A549 (cell line): ENCODE data around the gene HIVEP1. TPM values are rescaled to one million over a fixed set of nuclear protein-coding genes. Genes with fewer than 3 reads are reported as not detected.

ENCODE experiments used
- ATAC-seq, 2 experiments: fragments of 200-7000 bp in 1 of 2; fragments of >200 bp in 1 of 2; cut with Nextera tagmentation in 1 of 2; cut with Tn5 transposase in 1 of 2; 3 replicates each; pipeline versions ENCODE4 v1.8.0 to v1.9.1; 2018 to 2020; ENCODE audit warnings: mild to moderate bottlenecking in 1 of 2, moderate library complexity in 1 of 2
- CTCF ChIA-PET: fragments of 300-600 bp; sonication (Branson Sonifier 250); formaldehyde crosslinking; extraction: SDS; loops from one replicate; lab custom pipeline; 2021; ENCODE audit warnings: antibody characterized with exemption, inconsistent platforms; lab: Yijun Ruan, JAX
- POLR2A ChIA-PET: fragments of 350-600 bp; formaldehyde crosslinking; extraction: SDS; loops from one replicate; lab custom pipeline; 2021; ENCODE audit warnings: antibody characterized with exemption, inconsistent platforms; lab: Yijun Ruan, JAX
- DNase-seq, 2 experiments: peaks; one replicate each; pipeline versions ENCODE4 v3.0.0 to v3.0.0-alpha.2; 2011 to 2016; ENCODE audit warnings: low read depth in 1 of 2, low spot score in 1 of 2
- FAIRE-seq: peaks from 2 replicates; lab custom pipeline; 2011; peaks lifted over from hg19 to GRCh38; lab: Jason Lieb, UNC
- H3K27ac ChIP-seq, 2 experiments: fragments of >200 bp; sonication (Bioruptor Twin); formaldehyde crosslinking; 3 replicates each; pipeline ENCODE4 v1.5.1; 2016 to 2017
- H3K4me1 ChIP-seq: fragments of >200 bp; sonication (Bioruptor Twin); formaldehyde crosslinking; 3 replicates; pipeline ENCODE4 v1.6.1; 2016
- H3K4me2 ChIP-seq: fragments of >200 bp; sonication (Bioruptor Twin); formaldehyde crosslinking; 3 replicates; pipeline ENCODE4 v1.6.1; 2016
- H3K4me3 ChIP-seq: fragments of >200 bp; sonication (Bioruptor Twin); formaldehyde crosslinking; 3 replicates; pipeline ENCODE4 v1.5.1; 2016
- H3K9me3 ChIP-seq: fragments of >200 bp; sonication (Bioruptor Twin); formaldehyde crosslinking; 3 replicates; pipeline ENCODE4 v1.6.1; 2016
- BCL3 ChIP-seq: fragments of >200 bp; sonication (Bioruptor Twin); formaldehyde crosslinking; IDR thresholded peaks from 3 replicates; pipeline ENCODE4 v1.6.1; 2016
- CBX8 ChIP-seq: fragments of 200-600 bp; sonication (generic); IDR thresholded peaks from 2 replicates; pipeline ENCODE4 v1.6.1; 2016
- CEBPB ChIP-seq, 2 experiments: fragments of >200 bp in 1 of 2; sonication (Bioruptor Twin) in 1 of 2; formaldehyde crosslinking in 1 of 2; IDR thresholded peaks; 2 replicates each; pipeline ENCODE4 v1.6.1; 2012 to 2016
- CHD2 ChIP-seq: fragments of 150-350 bp; IDR thresholded peaks from 2 replicates; pipeline ENCODE4 v1.6.1; 2014; ENCODE audit warnings: low read length; ENCODE audit not compliant: partially characterized antibody
- CHD4 ChIP-seq: fragments of 200-600 bp; sonication (generic); IDR thresholded peaks from 2 replicates; pipeline ENCODE4 v1.6.1; 2016; ENCODE audit warnings: antibody characterized with exemption, mild to moderate bottlenecking, borderline replicate concordance
- CTCF ChIP-seq: fragments of >200 bp; sonication (Bioruptor Twin); formaldehyde crosslinking; IDR thresholded peaks from 3 replicates; pipeline ENCODE4 v1.5.1; 2016
- EHF ChIP-seq: fragments of 250-450 bp; sonication (Bioruptor Pico); IDR thresholded peaks from 2 replicates; pipeline ENCODE4 v1.5.0; 2020; ENCODE audit warnings: mild to moderate bottlenecking
- EP300 ChIP-seq, 2 experiments: fragments of >200 bp; sonication (Bioruptor Twin); formaldehyde crosslinking; IDR thresholded peaks; 2 replicates in 1 of 2; 3 replicates in 1 of 2; pipeline ENCODE4 v1.6.1; 2016 to 2017
- GATA3 ChIP-seq: IDR thresholded peaks from 2 replicates; pipeline ENCODE4 v1.6.1; 2012; ENCODE audit warnings: borderline replicate concordance
- HDAC2 ChIP-seq: fragments of 200-600 bp; sonication (generic); IDR thresholded peaks from 2 replicates; pipeline ENCODE4 v1.6.1; 2016
- HMGXB4 ChIP-seq: fragments of 250-450 bp; sonication (Bioruptor Pico); IDR thresholded peaks from 2 replicates; pipeline ENCODE4 v1.5.0; 2021; ENCODE audit warnings: mild to moderate bottlenecking, moderate library complexity, borderline replicate concordance
- HOXB13 ChIP-seq: fragments of 250-450 bp; sonication (Bioruptor Pico); IDR thresholded peaks from 2 replicates; pipeline ENCODE4 v1.5.0; 2020; ENCODE audit warnings: low read depth, mild to moderate bottlenecking, moderate library complexity
- HOXB5 ChIP-seq: fragments of 250-450 bp; sonication (Bioruptor Pico); IDR thresholded peaks from 2 replicates; pipeline ENCODE4 v1.5.0; 2020; ENCODE audit warnings: mild to moderate bottlenecking, moderate library complexity
- JUN ChIP-seq, 2 experiments: fragments of >200 bp; sonication (Bioruptor Twin); formaldehyde crosslinking; IDR thresholded peaks; 2 replicates in 1 of 2; 3 replicates in 1 of 2; pipeline ENCODE4 v1.6.1; 2016 to 2017
- KDM1A ChIP-seq: fragments of 200-600 bp; sonication (generic); IDR thresholded peaks from 2 replicates; pipeline ENCODE4 v1.6.1; 2016; ENCODE audit warnings: low read depth, mild to moderate bottlenecking
- MYC ChIP-seq: IDR thresholded peaks from 2 replicates; pipeline ENCODE4 v1.6.1; 2012; ENCODE audit warnings: mild to moderate bottlenecking, inconsistent platforms, low read length, improper control_type of control experiment, borderline replicate concordance
- PBX3 ChIP-seq: IDR thresholded peaks from 2 replicates; pipeline ENCODE4 v1.6.1; 2012
- POLR2AphosphoS2 ChIP-seq: conservative IDR thresholded peaks from 2 replicates; pipeline ENCODE4 v1.6.1; 2012; ENCODE audit warnings: low read length, improper control_type of control experiment, inconsistent platforms
- RARB ChIP-seq: fragments of 250-450 bp; sonication (Bioruptor Pico); IDR thresholded peaks from 2 replicates; pipeline ENCODE4 v1.8.0; 2021; ENCODE audit warnings: mild to moderate bottlenecking, moderate library complexity
- RCOR1 ChIP-seq: fragments of 150-350 bp; IDR thresholded peaks from 2 replicates; pipeline ENCODE4 v1.6.1; 2014; ENCODE audit warnings: antibody characterized with exemption, low read length, low read depth
- REST ChIP-seq: fragments of 200-600 bp; sonication (generic); IDR thresholded peaks from 2 replicates; pipeline ENCODE4 v1.6.1; 2016; ENCODE audit warnings: antibody characterized with exemption, mild to moderate bottlenecking, moderate library complexity
- SMC3 ChIP-seq: fragments of >200 bp; sonication (Bioruptor Twin); formaldehyde crosslinking; IDR thresholded peaks from 3 replicates; pipeline ENCODE4 v1.6.1; 2018; ENCODE audit warnings: inconsistent platforms
- TFCP2L1 ChIP-seq: fragments of 250-450 bp; sonication (Bioruptor Pico); IDR thresholded peaks from 2 replicates; pipeline ENCODE4 v1.5.0; 2021; ENCODE audit warnings: mild to moderate bottlenecking
- WGBS: methylation state at CpG from one replicate; pipeline ENCODE4 v1.1.6; 2017; ENCODE audit errors: missing lambda C conversion rate; 5-methylcytosine and 5-hydroxymethylcytosine counted together
- polyA plus RNA-seq, 4 experiments: library from polyadenylated mRNA; depleted of rRNA in 3 of 4; stranded (reverse); fragments of >200 nt; fragmentation: RNase III in 1 of 4; extraction: RNeasy Plus Mini Kit Qiagen cat#74134 plus additional on column Dnase treatment in 1 of 4; gene quantifications; 2 replicates in 3 of 4; 3 replicates in 1 of 4; pipeline ENCODE4 v1.2.3, GENCODE V29; 2011 to 2017
- TF ChIP-seq, protein P1 (sequence below): IDR thresholded peaks from 2 replicates; pipeline ENCODE4 v1.6.1; 2012; ENCODE audit warnings: low read depth, borderline replicate concordance
- TF ChIP-seq, protein P2 (sequence below): fragments of 450-650 bp; IDR thresholded peaks from 2 replicates; pipeline ENCODE4 v1.6.1; 2014; ENCODE audit warnings: antibody characterized with exemption

Gene HIVEP1
- polyA plus RNA-seq, 2 of the 4 experiments (the other 2 are of a cell fraction): 5.8 to 10.5 TPM

DNA sequence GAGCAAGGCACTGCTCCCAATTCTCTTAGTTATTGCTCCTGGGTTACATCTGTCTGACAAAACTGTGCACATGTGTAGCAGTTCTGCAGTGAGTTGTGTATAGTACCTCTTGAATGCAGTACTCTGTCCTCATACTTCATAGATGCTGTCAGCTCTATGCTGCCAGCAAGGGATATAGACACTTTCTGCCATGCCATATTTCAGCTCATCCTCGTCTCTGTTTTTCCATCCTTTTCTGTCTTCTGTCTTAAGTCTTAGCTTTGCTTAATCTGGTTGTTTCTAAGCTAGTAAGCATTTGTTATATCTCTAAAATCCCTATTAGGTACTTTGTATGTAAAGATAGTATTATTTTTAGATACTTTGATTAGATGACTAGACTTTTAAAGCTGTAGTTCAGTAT is 76.4 kb downstream of the HIVEP1 start:
- H3K4me2 ChIP-seq: no peak overlapping the region
- POLR2A ChIA-PET: no interaction called here
- no peak for TF ChIP-seq MYC
- no peak for TF ChIP-seq RCOR1
- no peak for TF ChIP-seq CBX8
- no peak for TF ChIP-seq HDAC2
- TF ChIP-seq, protein P1, sequence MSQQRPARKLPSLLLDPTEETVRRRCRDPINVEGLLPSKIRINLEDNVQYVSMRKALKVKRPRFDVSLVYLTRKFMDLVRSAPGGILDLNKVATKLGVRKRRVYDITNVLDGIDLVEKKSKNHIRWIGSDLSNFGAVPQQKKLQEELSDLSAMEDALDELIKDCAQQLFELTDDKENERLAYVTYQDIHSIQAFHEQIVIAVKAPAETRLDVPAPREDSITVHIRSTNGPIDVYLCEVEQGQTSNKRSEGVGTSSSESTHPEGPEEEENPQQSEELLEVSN: no peak
- TF ChIP-seq, protein P2, sequence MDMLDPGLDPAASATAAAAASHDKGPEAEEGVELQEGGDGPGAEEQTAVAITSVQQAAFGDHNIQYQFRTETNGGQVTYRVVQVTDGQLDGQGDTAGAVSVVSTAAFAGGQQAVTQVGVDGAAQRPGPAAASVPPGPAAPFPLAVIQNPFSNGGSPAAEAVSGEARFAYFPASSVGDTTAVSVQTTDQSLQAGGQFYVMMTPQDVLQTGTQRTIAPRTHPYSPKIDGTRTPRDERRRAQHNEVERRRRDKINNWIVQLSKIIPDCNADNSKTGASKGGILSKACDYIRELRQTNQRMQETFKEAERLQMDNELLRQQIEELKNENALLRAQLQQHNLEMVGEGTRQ: no peak
- no peak for TF ChIP-seq REST
- TF ChIP-seq HMGXB4 (CRISPR knock-in tag): no peak
- no peak for TF ChIP-seq CTCF
- TF ChIP-seq SMC3: no peak
- TF ChIP-seq GATA3: no peak
- TF ChIP-seq BCL3: no peak
- TF ChIP-seq EP300 (IDR thresholded peaks at IDR 0.05): no peak
- TF ChIP-seq, all 56 proteins: peak for 0
- DNase-seq (no peak), FAIRE-seq (no peak), ATAC-seq (no peak)
- H3K4me1 ChIP-seq: no peaks in the 10 kb centered on the region
- CTCF ChIA-PET: no interaction called here
- no peaks in the 10 kb centered on the region for H3K9me3 ChIP-seq
- WGBS: 92% methylated on average over 1 of the region's 1 CpG
- no peak overlapping the region for H3K27ac ChIP-seq
- no peak overlapping the region for H3K4me3 ChIP-seq

GRCh38 chr6:12090714-12091113 is 78.6 kb downstream of the HIVEP1 start:
- ChIA-PET CTCF (no interaction called here), POLR2A (no interaction called here)
- no peak for DNase-seq
- ATAC-seq: no peak
- Histone ChIP-seq H3K9me3 (no peaks in the 10 kb centered on the region), H3K4me2 (no peak overlapping the region), H3K4me1 (no peaks in the 10 kb centered on the region), H3K4me3 (no peak overlapping the region), H3K27ac (no peak overlapping the region)
- FAIRE-seq: no peak
- no peak for TF ChIP-seq CHD4
- no peak for TF ChIP-seq RARB
- no peak for TF ChIP-seq PBX3
- TF ChIP-seq, protein P1: no peak
- no peak for TF ChIP-seq HOXB13 (CRISPR knock-in tag)
- no peak for TF ChIP-seq JUN (IDR thresholded peaks at IDR 0.05)
- no peak for TF ChIP-seq HOXB5 (CRISPR knock-in tag)
- no peak for TF ChIP-seq TFCP2L1 (CRISPR knock-in tag)
- TF ChIP-seq EHF (CRISPR knock-in tag): no peak
- no peak for TF ChIP-seq CHD2
- TF ChIP-seq, protein P2: no peak
- TF ChIP-seq KDM1A: no peak
- TF ChIP-seq CEBPB (IDR thresholded peaks at IDR 0.05): no peak
- TF ChIP-seq POLR2AphosphoS2: no peak
